ENCODE results near the gene TBC1D1.

The TBC1D1 gene

GRCh38 chr4:38114386-38115150 lies 223.7 kb downstream of the TBC1D1 start:
- H3K36me3 ChIP-seq (replicated peaks; ENCODE audit: insufficient read depth, low read length), result 0 out of 2 replicates have a peak, but pooled peaks cover 4% of the 10 kb centered on the region
- H2AFZ ChIP-seq (ENCODE audit: low read length), result no peak overlapping the region
- H3F3A ChIP-seq (ENCODE audit: insufficient read depth, low read length), result peaks cover 12% of the 10 kb centered on the region
- H3K27me3 ChIP-seq (replicated peaks; ENCODE audit: insufficient read depth, low read length), result no peaks in the 10 kb centered on the region
- no peak overlapping the region for H3K4me3 ChIP-seq (ENCODE audit: low read length)
- no peak for TF ChIP-seq EZH2phosphoT487 (IDR thresholded peaks at IDR 0.05; ENCODE audit: low read length)
- H3K9me2 ChIP-seq (replicated peaks; ENCODE audit: insufficient read depth, low read length), result no peaks in the 10 kb centered on the region
- no peak overlapping the region for H3K27ac ChIP-seq (ENCODE audit: low read length)
- no peak for DNase-seq
- H3K4me2 ChIP-seq (ENCODE audit: low read depth, low read length), result no peak overlapping the region
- H3K4me1 ChIP-seq (ENCODE audit: low read length), result peaks cover 21% of the 10 kb centered on the region
- no peaks in the 10 kb centered on the region for H4K20me1 ChIP-seq (ENCODE audit: insufficient read depth, low read length)
- no peaks in the 10 kb centered on the region for H3K9me3 ChIP-seq (replicated peaks; ENCODE audit: insufficient read depth, low read length)
- H3K9ac ChIP-seq (ENCODE audit: low read length), result no peak overlapping the region
- H3K79me2 ChIP-seq (ENCODE audit: low read length), result peaks cover 13% of the 10 kb centered on the region

DNA sequence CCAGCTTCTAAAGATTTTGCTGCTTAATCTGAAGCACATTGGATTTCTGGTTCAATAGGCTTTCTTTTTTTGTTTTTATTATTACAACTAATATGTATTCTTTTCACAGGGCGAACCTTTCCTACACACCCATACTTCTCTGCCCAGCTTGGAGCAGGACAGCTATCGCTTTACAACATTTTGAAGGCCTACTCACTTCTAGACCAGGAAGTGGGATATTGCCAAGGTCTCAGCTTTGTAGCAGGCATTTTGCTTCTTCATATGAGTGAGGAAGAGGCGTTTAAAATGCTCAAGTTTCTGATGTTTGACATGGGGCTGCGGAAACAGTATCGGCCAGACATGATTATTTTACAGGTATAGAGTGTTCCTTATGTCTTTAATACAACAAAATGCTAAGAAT lies 224.7 kb downstream of the TBC1D1 start:
- DNase-seq, result no peak
- Histone ChIP-seq H3K4me3 (ENCODE audit: low read length) (no peak overlapping the region), H3K9me2 (replicated peaks; ENCODE audit: insufficient read depth, low read length) (no peaks in the 10 kb centered on the region), H4K20me1 (ENCODE audit: insufficient read depth, low read length) (no peaks in the 10 kb centered on the region), H3K4me1 (ENCODE audit: low read length) (peaks cover 30% of the 10 kb centered on the region), H3F3A (ENCODE audit: insufficient read depth, low read length) (peaks cover 21% of the 10 kb centered on the region), H3K27ac (ENCODE audit: low read length) (no peak overlapping the region), H3K79me2 (ENCODE audit: low read length) (peaks cover 13% of the 10 kb centered on the region), H3K36me3 (replicated peaks; ENCODE audit: insufficient read depth, low read length) (0 out of 2 replicates have a peak, but pooled peaks cover 4% of the 10 kb centered on the region), H3K4me2 (ENCODE audit: low read depth, low read length) (no peak overlapping the region), H3K9ac (ENCODE audit: low read length) (no peak overlapping the region), H3K27me3 (replicated peaks; ENCODE audit: insufficient read depth, low read length) (no peaks in the 10 kb centered on the region), H2AFZ (ENCODE audit: low read length) (no peak overlapping the region), H3K9me3 (replicated peaks; ENCODE audit: insufficient read depth, low read length) (no peaks in the 10 kb centered on the region)
- TF ChIP-seq CTCF (IDR thresholded peaks at IDR 0.05; ENCODE audit: low read length) (no peak), EZH2phosphoT487 (IDR thresholded peaks at IDR 0.05; ENCODE audit: low read length) (no peak), EZH2 (optimal IDR thresholded peaks at IDR 0.05; ENCODE audit: low read depth, low read length) (no peak)

- Histone ChIP-seq H3K9ac (ENCODE audit: low read length) (no peak overlapping the region), H3K9me2 (replicated peaks; ENCODE audit: insufficient read depth, low read length) (no peaks in the 10 kb centered on the region), H3K4me1 (ENCODE audit: low read length) (peaks cover 31% of the 10 kb centered on the region), H2AFZ (ENCODE audit: low read length) (no peak overlapping the region), H3K36me3 (replicated peaks; ENCODE audit: insufficient read depth, low read length) (0 out of 2 replicates have a peak, but pooled peaks cover 4% of the 10 kb centered on the region), H3K27me3 (replicated peaks; ENCODE audit: insufficient read depth, low read length) (no peaks in the 10 kb centered on the region), H3K27ac (ENCODE audit: low read length) (no peak overlapping the region), H3K9me3 (replicated peaks; ENCODE audit: insufficient read depth, low read length) (no peaks in the 10 kb centered on the region), H3K79me2 (ENCODE audit: low read length) (peaks cover 9% of the 10 kb centered on the region), H4K20me1 (ENCODE audit: insufficient read depth, low read length) (no peaks in the 10 kb centered on the region), H3F3A (ENCODE audit: insufficient read depth, low read length) (peaks cover 15% of the 10 kb centered on the region), H3K4me3 (ENCODE audit: low read length) (no peak overlapping the region), H3K4me2 (ENCODE audit: low read depth, low read length) (no peak overlapping the region)
- TF ChIP-seq EZH2phosphoT487 (IDR thresholded peaks at IDR 0.05; ENCODE audit: low read length) (no peak), CTCF (IDR thresholded peaks at IDR 0.05; ENCODE audit: low read length) (no peak)
- no peak for DNase-seq
Measured at GRCh38 chr4:38117591-38117990, 226.7 kb downstream of the TBC1D1 start.

Measured in MM.1S (cell line).